Cardiac muscle cell (in vitro differentiated cells and primary cell): Measurements from ENCODE around the gene HOXB8. TPM values are rescaled to one million over a fixed set of nuclear protein-coding genes. Genes with fewer than 3 reads are reported as not detected.

Experiments
- DNase-seq, 2 donors: peaks; one replicate each; pipeline versions ENCODE4 v3.0.0 to v3.0.0-alpha.2; 2010 to 2017; ENCODE audit warnings: low read depth in 1 of 2, low spot score in 1 of 2
- H3K27ac ChIP-seq: fragments of 200-600 bp; sonication (generic); 2 replicates; pipeline ENCODE4 v1.5.1; 2016
- H3K27me3 ChIP-seq: fragments of 200-600 bp; sonication (generic); 2 replicates; pipeline ENCODE4 v1.6.0; 2016; ENCODE audit warnings: control low read depth
- H3K36me3 ChIP-seq: fragments of 200-600 bp; sonication (generic); 2 replicates; pipeline ENCODE4 v1.5.1; 2016; ENCODE audit warnings: control low read depth
- H3K4me1 ChIP-seq: fragments of 200-600 bp; sonication (generic); 2 replicates; pipeline ENCODE4 v1.8.1; 2017; ENCODE audit warnings: low read depth, mild to moderate bottlenecking, mixed run types
- H3K4me3 ChIP-seq: fragments of 200-600 bp; sonication (generic); 2 replicates; pipeline ENCODE4 v1.5.1; 2016; ENCODE audit warnings: mild to moderate bottlenecking
- H3K9me3 ChIP-seq: fragments of 200-600 bp; sonication (generic); 2 replicates; pipeline ENCODE4 v1.5.1; 2017; ENCODE audit warnings: low read depth, mild to moderate bottlenecking, control low read depth
- CTCF ChIP-seq: IDR thresholded peaks from 2 replicates; pipeline ENCODE4 v1.5.1; 2012; ENCODE audit warnings: low read depth, mild to moderate bottlenecking, low read length
- polyA plus RNA-seq: library from polyadenylated mRNA; unstranded; fragments of >200 nt; fragmentation: Nextera tagmentation; extraction: Ambion mirVana; gene quantifications from 2 replicates; pipeline ENCODE4 v1.2.1, GENCODE V29; 2016
- total RNA-seq: library from RNA; depleted of rRNA; stranded (reverse); fragments of >200 nt; gene quantifications from 2 replicates; pipeline ENCODE4 v1.2.3, GENCODE V29; 2016

HOXB8 gene
- total and polyA plus RNA-seq, 2 experiments from 2014 or later: not detected

- no peak overlapping the region for H3K27ac ChIP-seq
Measured at GRCh38 chr17:48571826-48572417, 43.2 kb downstream of the HOXB8 start.

GRCh38 chr17:48571024-48571818 lies 43.9 kb downstream of the HOXB8 start:
- no peak overlapping the region for H3K27ac ChIP-seq
- no peaks in the 10 kb centered on the region for H3K36me3 ChIP-seq
- no peak for TF ChIP-seq CTCF
- H3K9me3 ChIP-seq: no peaks in the 10 kb centered on the region
- H3K4me1 ChIP-seq: peaks cover 34% of the 10 kb centered on the region
- H3K4me3 ChIP-seq: no peak overlapping the region
- DNase-seq: no peak
- H3K27me3 ChIP-seq: peaks cover 100% of the 10 kb centered on the region

More at GRCh38 chr17:48571826-48572417, 43.2 kb downstream of the HOXB8 start:
- TF ChIP-seq CTCF: no peak
- Histone ChIP-seq H3K4me3 (no peak overlapping the region), H3K9me3 (no peaks in the 10 kb centered on the region), H3K36me3 (no peaks in the 10 kb centered on the region), H3K4me1 (peaks cover 34% of the 10 kb centered on the region), H3K27me3 (peaks cover 100% of the 10 kb centered on the region)
- no peak for DNase-seq

- Histone ChIP-seq H3K4me3 (no peak overlapping the region), H3K4me1 (peaks cover 35% of the 10 kb centered on the region), H3K27me3 (peaks cover 100% of the 10 kb centered on the region), H3K27ac (no peak overlapping the region), H3K36me3 (no peaks in the 10 kb centered on the region), H3K9me3 (no peaks in the 10 kb centered on the region)
- TF ChIP-seq CTCF: no peak
- no peak for DNase-seq
Measured at GRCh38 chr17:48570325-48571023, 44.6 kb downstream of the HOXB8 start.

- Histone ChIP-seq H3K4me1 (peaks cover 42% of the 10 kb centered on the region), H3K27ac (no peak overlapping the region), H3K27me3 (peaks cover 100% of the 10 kb centered on the region), H3K9me3 (no peaks in the 10 kb centered on the region), H3K36me3 (no peaks in the 10 kb centered on the region), H3K4me3 (no peak overlapping the region)
- no peak for DNase-seq
- no peak for TF ChIP-seq CTCF
Measured at GRCh38 chr17:48569674-48570324, 45.3 kb downstream of the HOXB8 start.

- Histone ChIP-seq H3K36me3 (no peaks in the 10 kb centered on the region), H3K9me3 (no peaks in the 10 kb centered on the region), H3K27ac (no peak overlapping the region), H3K4me1 (peaks cover 46% of the 10 kb centered on the region), H3K27me3 (peaks cover 100% of the 10 kb centered on the region), H3K4me3 (peak overlapping the region; percentile 2)
- no peak for DNase-seq
- TF ChIP-seq CTCF: no peak
Measured at GRCh38 chr17:48569240-48569582, 45.9 kb downstream of the HOXB8 start.
